HepG2 (cell line): Measurements from ENCODE around the gene ISCU. TPM values are rescaled to one million over a fixed set of nuclear protein-coding genes. Genes with fewer than 3 reads are reported as not detected.

Source experiments
- ATAC-seq: fragments of 200-7000 bp; cut with Tn5 transposase; 3 replicates; pipeline ENCODE4 v1.9.1; 2020; ENCODE audit warnings: mild to moderate bottlenecking, moderate library complexity
- BruUV-seq: library from RNA; stranded (reverse); fragments of 400-500 nt; replicated peaks from 2 replicates; lab custom pipeline; 2021; lab: Mats Ljungman, UMichigan
- CTCF ChIA-PET: fragments of 300-600 bp; formaldehyde crosslinking; extraction: SDS; loops from one replicate; lab custom pipeline; 2021; ENCODE audit warnings: low total read pairs, inconsistent platforms, low intra/inter-chr PET ratio; lab: Yijun Ruan, JAX
- POLR2A ChIA-PET: fragments of 350-600 bp; sonication (Branson Sonifier 250); formaldehyde crosslinking; loops from one replicate; lab custom pipeline; 2020; ENCODE audit warnings: antibody characterized with exemption, inconsistent platforms; lab: Yijun Ruan, JAX
- DNase-seq: peaks from one replicate; pipeline ENCODE4 v3.0.0-alpha.2; 2015; ENCODE audit warnings: low spot score
- FAIRE-seq: peaks from 3 replicates; lab custom pipeline; 2011; peaks lifted over from hg19 to GRCh38; lab: Jason Lieb, UNC
- H2AFZ ChIP-seq: one replicate; pipeline ENCODE4 v1.6.1; 2011; ENCODE audit warnings: low read length, inconsistent platforms
- H3K27ac ChIP-seq: fragments of 300-600 bp; 3 replicates; pipeline ENCODE4 v1.8.0; 2011; ENCODE audit warnings: mixed run types, mild to moderate bottlenecking, mixed read lengths, low read length, inconsistent platforms; ENCODE audit not compliant: insufficient read depth; ENCODE audit errors: extremely low read length
- H3K27me3 ChIP-seq, 2 experiments: fragments of 200-600 bp in 1 of 2; 2 replicates in 1 of 2; 3 replicates in 1 of 2; pipeline versions ENCODE4 v1.6.0 to v1.8.0; 2011; ENCODE audit warnings: low read length in 2 of 2, mild to moderate bottlenecking in 2 of 2, moderate library complexity in 2 of 2, inconsistent platforms in 1 of 2; ENCODE audit not compliant: insufficient read depth in 2 of 2, control insufficient read depth in 1 of 2
- H3K36me3 ChIP-seq, 2 experiments: fragments of 200-600 bp in 1 of 2; replicated peaks in 1 of 2; 2 replicates in 1 of 2; 3 replicates in 1 of 2; pipeline versions ENCODE4 v1.5.1 to v1.8.0; 2011; ENCODE audit warnings: low read length in 2 of 2, inconsistent platforms in 1 of 2; ENCODE audit not compliant: insufficient read depth in 2 of 2, control insufficient read depth in 1 of 2
- H3K4me1 ChIP-seq: 2 replicates; pipeline ENCODE4 v1.5.1; 2012; ENCODE audit warnings: low read length, inconsistent platforms; ENCODE audit not compliant: insufficient read depth
- H3K4me2 ChIP-seq: 2 replicates; pipeline ENCODE4 v1.6.0; 2011; ENCODE audit warnings: low read depth, low read length, inconsistent platforms
- H3K4me3 ChIP-seq, 3 experiments: fragments of 200-600 bp in 1 of 3; sonication (generic), shearing (Covaris generic) in 1 of 3; replicated peaks in 1 of 3; 2 replicates each; pipeline ENCODE4 v1.5.1; 2011 to 2016; ENCODE audit warnings: low read length in 3 of 3, inconsistent platforms in 2 of 3, low read depth in 2 of 3, mild to moderate bottlenecking in 2 of 3, control low read depth in 1 of 3, mixed read lengths in 1 of 3; ENCODE audit not compliant: insufficient read depth in 1 of 3
- H3K79me2 ChIP-seq: one replicate; pipeline ENCODE4 v1.6.1; 2011; ENCODE audit warnings: low read length, inconsistent platforms; ENCODE audit not compliant: insufficient read depth
- H3K9ac ChIP-seq: 2 replicates; pipeline ENCODE4 v1.6.0; 2011; ENCODE audit warnings: mild to moderate bottlenecking, low read depth, low read length, inconsistent platforms; ENCODE audit not compliant: insufficient read depth
- H3K9me3 ChIP-seq: 2 replicates; pipeline ENCODE4 v1.5.1; 2012; ENCODE audit warnings: mild to moderate bottlenecking, low read length
- H4K20me1 ChIP-seq: 2 replicates; pipeline ENCODE4 v1.6.0; 2011; ENCODE audit warnings: inconsistent platforms, mild to moderate bottlenecking, low read length, moderate library complexity; ENCODE audit not compliant: insufficient read depth
- CHCHD3 ChIP-seq: sonication (generic); formaldehyde crosslinking; IDR thresholded peaks from 2 replicates; pipeline ENCODE4 v1.8.0; 2022; ENCODE audit warnings: mild to moderate bottlenecking, missing genetic modification reagents, moderate library complexity
- IKZF5 ChIP-seq: IDR thresholded peaks from 2 replicates; pipeline ENCODE4 v1.6.1; 2018; ENCODE audit warnings: missing genetic modification reagents, mild to moderate bottlenecking, missing compliant biosample characterization
- NFE2L2 ChIP-seq: fragments of 150-350 bp; IDR thresholded peaks from 2 replicates; pipeline ENCODE4 v1.6.1; 2014; ENCODE audit warnings: low read length
- NKX3-1 ChIP-seq: sonication (generic); formaldehyde crosslinking; IDR thresholded peaks from 2 replicates; pipeline ENCODE4 v1.5.0; 2020; ENCODE audit warnings: missing genetic modification reagents
- NR2F2 ChIP-seq: IDR thresholded peaks from 2 replicates; pipeline ENCODE4 v1.6.1; 2012; ENCODE audit warnings: low read depth, inconsistent platforms, borderline replicate concordance
- ZKSCAN8 ChIP-seq: IDR thresholded peaks from 2 replicates; pipeline ENCODE4 v1.6.1; 2016; ENCODE audit warnings: borderline replicate concordance, missing genetic modification reagents, missing compliant biosample characterization
- ZNF382 ChIP-seq: sonication (generic); formaldehyde crosslinking; IDR thresholded peaks from 2 replicates; pipeline ENCODE4 v1.5.0; 2020; ENCODE audit warnings: missing genetic modification reagents, mild to moderate bottlenecking, borderline replicate concordance
- ZNF646 ChIP-seq: sonication (generic); formaldehyde crosslinking; IDR thresholded peaks from 2 replicates; pipeline ENCODE4 v1.9.0; 2021; ENCODE audit warnings: mild to moderate bottlenecking, missing genetic modification reagents
- ZNF782 ChIP-seq: sonication (generic); formaldehyde crosslinking; IDR thresholded peaks from 2 replicates; pipeline ENCODE4 v1.4.0; 2020; ENCODE audit warnings: missing genetic modification reagents, mild to moderate bottlenecking, borderline replicate concordance
- ZNF784 ChIP-seq: sonication (generic); formaldehyde crosslinking; IDR thresholded peaks from 2 replicates; pipeline ENCODE4 v1.5.1; 2020; ENCODE audit warnings: missing genetic modification reagents, mild to moderate bottlenecking, borderline replicate concordance
- WGBS: methylation state at CpG from one replicate; pipeline ENCODE4 v1.1.6; 2017; ENCODE audit warnings: low lambda C conversion rate; 5-methylcytosine and 5-hydroxymethylcytosine counted together
- in situ Hi-C: cut with HindIII; loops from 2 replicates; pipeline ENCODE4 v1.10.0; 2017; ENCODE audit warnings: low pct_unique_long_range_greater_than_20kb; ENCODE audit not compliant: extremely low pct_ligation_motif_present
- intact Hi-C: fragments of 100-400 bp; cut with micrococcal nuclease; formaldehyde crosslinking; loops from one replicate; pipeline ENCODE4 v1.10.0; 2022; ENCODE audit not compliant: unreplicated experiment
- polyA plus RNA-seq, 8 experiments: library from polyadenylated mRNA; depleted of rRNA in 3 of 8; stranded (reverse) in 7 of 8; unstranded in 1 of 8; fragments of >200 nt; fragmentation: Illumina TruSeq in 4 of 8; extraction: Trizol in 4 of 8; gene quantifications; 2 replicates each; pipeline versions ENCODE4 v1.2.1 to v1.2.3, GENCODE V29; 2011 to 2016; ENCODE audit warnings: low read depth in 4 of 8, missing spikeins in 1 of 8, mixed read lengths in 1 of 8; ENCODE audit not compliant: insufficient read depth in 1 of 8
- total RNA-seq, 5 experiments: library from RNA; depleted of rRNA; stranded (reverse); fragments of >200 nt; fragmentation: Illumina TruSeq; extraction: Trizol; gene quantifications; 2 replicates each; pipeline ENCODE4 v1.2.3, GENCODE V29; 2016; ENCODE audit warnings: low read depth in 1 of 5

Gene ISCU
- total and polyA plus RNA-seq, 2 of the 13 experiments (the other 11 are each of a cell fraction or from before 2014, with no cell fraction given): 94.4 to 107 TPM

- H2AFZ ChIP-seq: no peak overlapping the region
- no peaks in the 10 kb centered on the region for H3K9me3 ChIP-seq
- H3K4me3 ChIP-seq: no peak overlapping the region
- ChIA-PET CTCF (no interaction called here), POLR2A (no interaction called here)
- DNase-seq (no peak), ATAC-seq (no peak), FAIRE-seq (no peak)
- no peak overlapping the region for H3K4me2 ChIP-seq
- H3K79me2 ChIP-seq: no peaks in the 10 kb centered on the region
- TF ChIP-seq NR2F2 (no peak), ZNF382 (no peak), CHCHD3 (no peak), NKX3-1 (no peak), NFE2L2 (no peak), ZNF784 (CRISPR knock-in tag) (no peak), ZNF646 (no peak), ZKSCAN8 (CRISPR knock-in tag) (no peak), ZNF782 (CRISPR knock-in tag) (no peak), IKZF5 (CRISPR knock-in tag) (no peak)
- no peak overlapping the region for H3K27ac ChIP-seq
- no peaks in the 10 kb centered on the region for H3K4me1 ChIP-seq
- H3K36me3 ChIP-seq: no peaks in the 10 kb centered on the region
- in situ Hi-C loops (no loop called here), intact Hi-C loops (no loop called here)
- H4K20me1 ChIP-seq: no peaks in the 10 kb centered on the region
- H3K27me3 ChIP-seq: peaks cover 2 to 7% of the 10 kb centered on the region in 2 experiments; a peak in 2 of 5 replicates
- H3K9ac ChIP-seq: no peak overlapping the region
- no TSS peak for BruUV-seq
- 2% methylated on average over 3 of the region's 3 CpGs for WGBS
Measured at GRCh38 chr12:108580531-108580930, 18.1 kb downstream of the ISCU start.
